ENCODE data around the gene EIF4A3. TPM values are rescaled to one million over a fixed set of nuclear protein-coding genes. Genes with fewer than 3 reads are reported as not detected.

EIF4A3 gene
- total RNA-seq, 4 donors from 2014 or later = 27.4 to 32.8 (median 30.0) TPM

DNA sequence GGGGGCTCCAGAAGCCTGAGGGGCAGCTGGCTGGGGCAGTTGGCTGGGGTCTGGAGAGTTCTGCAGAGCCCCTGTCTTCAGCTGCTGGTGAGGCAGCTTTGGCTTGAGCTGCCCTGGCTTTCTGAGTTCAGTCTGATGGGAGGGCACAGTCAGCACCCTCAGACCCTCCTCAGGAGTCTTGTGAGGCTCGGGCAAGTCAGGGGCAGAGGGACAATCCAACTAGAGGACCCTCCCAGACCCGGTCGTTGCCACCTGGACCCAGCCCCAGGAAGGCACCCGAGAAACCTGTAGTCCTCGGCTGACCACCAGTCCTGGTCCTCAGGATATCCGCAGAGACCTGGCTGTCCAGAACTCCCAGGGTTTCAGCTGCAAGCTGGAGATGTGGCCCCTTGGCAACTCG is 24.8 kb upstream of the EIF4A3 start:
- no peak for ATAC-seq
- peaks cover 0 to 3% (median 0%) of the 10 kb centered on the region in 3 donors for H3K27me3 ChIP-seq

DNA sequence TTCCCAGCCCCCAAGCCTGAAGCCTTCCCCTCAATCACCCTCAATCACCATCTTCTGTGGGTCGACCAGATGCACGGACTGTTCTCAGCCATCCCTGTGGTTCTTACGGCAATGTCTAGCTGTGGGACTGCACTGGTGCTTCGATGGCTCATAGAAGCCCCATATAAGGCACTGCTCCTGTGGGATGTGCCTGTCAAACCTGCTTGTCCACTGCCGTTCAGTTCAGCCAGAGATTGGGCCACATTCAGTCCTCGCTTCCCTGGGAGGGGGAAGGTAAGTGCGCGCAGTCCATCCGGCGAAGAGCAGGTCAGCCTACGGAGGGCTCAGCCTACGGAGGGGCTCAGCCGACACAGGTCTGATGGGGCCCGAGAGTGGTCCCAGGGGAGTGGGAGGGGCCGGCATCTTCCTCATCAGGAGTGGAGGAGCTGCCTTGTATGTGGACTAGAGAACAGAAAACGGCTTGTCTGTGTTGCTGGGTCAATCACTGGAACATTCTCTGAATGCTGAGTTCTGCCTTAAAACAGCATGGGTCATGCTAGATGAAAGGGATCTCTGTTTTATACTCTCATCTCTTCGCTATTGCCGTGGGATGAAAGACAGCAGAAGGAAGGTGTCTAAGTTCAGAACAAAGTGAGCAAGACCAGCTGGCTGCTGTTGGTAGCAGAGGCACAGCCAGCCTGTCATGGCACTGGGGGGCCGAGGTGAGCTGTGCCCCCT is 23.0 kb upstream of the EIF4A3 start, which contains the start of gene CARD14:
Gene CARD14 (plus strand): TSS at position 247 of the 717 bp plus-strand sequence. CDS start 11,409 bp downstream, outside the sequence.
- Histone ChIP-seq H3K9me3 (no peaks in the 10 kb centered on the region), H3K27ac (no peak within 1 kb of the TSS), H3K27me3 (no peaks in the 10 kb centered on the region), H3K36me3 (no peaks in the 10 kb centered on the region), H3K4me1 (no peaks in the 10 kb centered on the region), H3K4me3 (no peak within 1 kb of the TSS)
- TF ChIP-seq, protein P1, sequence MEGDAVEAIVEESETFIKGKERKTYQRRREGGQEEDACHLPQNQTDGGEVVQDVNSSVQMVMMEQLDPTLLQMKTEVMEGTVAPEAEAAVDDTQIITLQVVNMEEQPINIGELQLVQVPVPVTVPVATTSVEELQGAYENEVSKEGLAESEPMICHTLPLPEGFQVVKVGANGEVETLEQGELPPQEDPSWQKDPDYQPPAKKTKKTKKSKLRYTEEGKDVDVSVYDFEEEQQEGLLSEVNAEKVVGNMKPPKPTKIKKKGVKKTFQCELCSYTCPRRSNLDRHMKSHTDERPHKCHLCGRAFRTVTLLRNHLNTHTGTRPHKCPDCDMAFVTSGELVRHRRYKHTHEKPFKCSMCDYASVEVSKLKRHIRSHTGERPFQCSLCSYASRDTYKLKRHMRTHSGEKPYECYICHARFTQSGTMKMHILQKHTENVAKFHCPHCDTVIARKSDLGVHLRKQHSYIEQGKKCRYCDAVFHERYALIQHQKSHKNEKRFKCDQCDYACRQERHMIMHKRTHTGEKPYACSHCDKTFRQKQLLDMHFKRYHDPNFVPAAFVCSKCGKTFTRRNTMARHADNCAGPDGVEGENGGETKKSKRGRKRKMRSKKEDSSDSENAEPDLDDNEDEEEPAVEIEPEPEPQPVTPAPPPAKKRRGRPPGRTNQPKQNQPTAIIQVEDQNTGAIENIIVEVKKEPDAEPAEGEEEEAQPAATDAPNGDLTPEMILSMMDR (IDR thresholded peaks at IDR 0.05 in 4 of 5, conservative IDR thresholded peaks at IDR 0.05 in 1 of 5) = no peak
- ATAC-seq = no peak
- DNase-seq = no peak
- intact Hi-C loops (cut with DNase I; ENCODE audit: low total_unique reads) (no loop called here), in situ Hi-C loops (cut with MboI; ENCODE audit: low sequenced_read_pairs in 4 of 4) (no loop called here)

More for the DNA sequence above, 24.8 kb upstream of the EIF4A3 start:
- no peaks in the 10 kb centered on the region for H3K36me3 ChIP-seq
- no peaks in the 10 kb centered on the region for H3K9me3 ChIP-seq
- no peak for DNase-seq
- H3K27ac ChIP-seq = no peak overlapping the region
- peaks cover 0 to 3% of the 10 kb centered on the region in 2 donors for H3K4me1 ChIP-seq
- TF ChIP-seq, protein P1 (IDR thresholded peaks at IDR 0.05 in 4 of 5, conservative IDR thresholded peaks at IDR 0.05 in 1 of 5) = no peak
- no peak for TF ChIP-seq POLR2A (IDR thresholded peaks at IDR 0.05)
- intact Hi-C loops (cut with DNase I; ENCODE audit: low total_unique reads) (no loop called here), in situ Hi-C loops (cut with MboI; ENCODE audit: low sequenced_read_pairs in 4 of 4) (no loop called here)
- H3K4me3 ChIP-seq = no peak overlapping the region

DNA sequence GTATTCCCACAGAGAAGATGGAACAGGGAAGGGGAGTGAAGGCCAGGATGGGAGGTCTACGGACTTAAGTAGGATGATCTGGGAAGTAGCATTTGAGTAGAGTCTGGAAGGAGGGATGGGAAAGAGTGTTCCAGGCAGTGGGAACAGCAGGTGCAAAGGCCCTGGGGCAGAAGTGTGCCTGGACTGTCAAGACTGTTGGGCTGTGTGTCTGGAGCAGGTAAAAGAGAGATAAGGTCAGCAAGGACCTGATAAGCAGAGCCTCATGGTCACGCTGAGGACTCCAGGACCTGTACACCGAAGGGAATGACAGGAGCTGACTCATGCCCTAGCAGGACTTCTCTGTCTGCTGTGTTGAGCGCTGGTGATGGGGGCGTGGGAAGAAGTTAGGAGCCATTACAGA is 22.2 kb upstream of the EIF4A3 start:
- Histone ChIP-seq H3K4me1 (no peaks in the 10 kb centered on the region), H3K9me3 (no peaks in the 10 kb centered on the region), H3K27ac (no peak overlapping the region), H3K36me3 (no peaks in the 10 kb centered on the region), H3K4me3 (no peak overlapping the region), H3K27me3 (no peaks in the 10 kb centered on the region)
- DNase-seq (no peak), ATAC-seq (no peak)
- in situ Hi-C loops (cut with MboI; ENCODE audit: low sequenced_read_pairs in 4 of 4) = no loop called here
- intact Hi-C loops (cut with DNase I; ENCODE audit: low total_unique reads) = no loop called here
- no peak for TF ChIP-seq POLR2A (IDR thresholded peaks at IDR 0.05)
- TF ChIP-seq, protein P1 (IDR thresholded peaks at IDR 0.05 in 4 of 5, conservative IDR thresholded peaks at IDR 0.05 in 1 of 5) = no peak

DNA sequence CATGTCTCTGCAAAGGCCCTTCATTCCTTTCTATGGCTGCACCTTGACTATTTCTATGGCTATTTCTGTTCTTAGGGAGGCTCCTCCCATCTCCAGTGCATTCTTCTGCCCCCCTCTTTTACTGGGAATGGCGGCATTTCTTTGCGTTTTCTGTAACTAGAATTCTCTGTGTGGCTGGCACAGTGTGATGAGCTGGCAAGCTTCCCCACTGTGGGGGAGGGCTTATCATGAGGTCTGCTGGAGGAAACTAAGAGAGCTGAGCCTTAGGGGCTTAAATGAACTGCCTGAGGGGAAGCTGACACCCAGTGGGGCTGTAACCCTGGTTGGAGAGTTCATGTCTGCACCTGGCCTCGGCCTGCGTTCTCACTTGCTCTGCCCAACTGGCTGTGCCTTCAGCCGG is 21.4 kb upstream of the EIF4A3 start:
- DNase-seq (no peak), ATAC-seq (no peak)
- in situ Hi-C loops (cut with MboI; ENCODE audit: low sequenced_read_pairs in 4 of 4) (no loop called here), intact Hi-C loops (cut with DNase I; ENCODE audit: low total_unique reads) (no loop called here)
- H3K4me3 ChIP-seq = no peak overlapping the region
- H3K27ac ChIP-seq = no peak overlapping the region
- H3K9me3 ChIP-seq = no peaks in the 10 kb centered on the region
- no peaks in the 10 kb centered on the region for H3K27me3 ChIP-seq
- H3K36me3 ChIP-seq = no peaks in the 10 kb centered on the region
- TF ChIP-seq POLR2A (IDR thresholded peaks at IDR 0.05) = no peak
- H3K4me1 ChIP-seq = no peaks in the 10 kb centered on the region

DNA sequence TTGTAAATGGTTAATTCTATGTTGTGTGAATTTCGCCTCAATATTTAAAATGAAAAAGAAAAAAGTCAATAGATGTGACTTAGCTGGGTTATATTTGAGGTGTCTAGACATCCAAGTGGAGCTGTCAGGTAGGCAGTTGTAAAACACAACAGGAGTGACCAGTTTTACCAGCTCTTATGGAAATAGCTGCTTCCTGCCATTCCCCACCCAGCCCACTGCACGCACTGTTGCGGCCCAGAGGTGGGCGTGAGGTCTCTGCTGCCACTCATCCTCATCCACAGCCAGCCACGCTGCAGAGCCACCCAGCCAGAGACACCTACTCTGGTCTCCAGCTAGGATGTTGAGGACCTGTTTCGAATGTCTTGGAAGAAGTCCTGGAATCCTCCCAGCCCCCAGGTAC is 19.5 kb upstream of the EIF4A3 start:
- in situ Hi-C loops (cut with MboI; ENCODE audit: low sequenced_read_pairs in 4 of 4) = no loop called here
- no peaks in the 10 kb centered on the region for H3K9me3 ChIP-seq
- TF ChIP-seq, protein P1 (IDR thresholded peaks at IDR 0.05 in 4 of 5, conservative IDR thresholded peaks at IDR 0.05 in 1 of 5) = no peak
- no peak for TF ChIP-seq POLR2A (IDR thresholded peaks at IDR 0.05)

More for the DNA sequence above, 19.5 kb upstream of the EIF4A3 start:
- H3K27ac ChIP-seq = no peak overlapping the region
- ATAC-seq = no peak
- DNase-seq = no peak
- no peaks in the 10 kb centered on the region for H3K36me3 ChIP-seq
- H3K27me3 ChIP-seq = no peaks in the 10 kb centered on the region
- H3K4me3 ChIP-seq = no peak overlapping the region
- intact Hi-C loops (cut with DNase I; ENCODE audit: low total_unique reads) = no loop called here
- H3K4me1 ChIP-seq = no peaks in the 10 kb centered on the region
